ENCODE data around the gene PABPN1L. TPM values are rescaled to one million over a fixed set of nuclear protein-coding genes. Genes with fewer than 3 reads are reported as not detected.
A peak's percentile ranks its signal among the peaks of the same experiment; 100 is the strongest.

The PABPN1L gene
- total and polyA plus RNA-seq, 2 of the 13 experiments (the other 11 are each of a cell fraction or from before 2014, with no cell fraction given): not detected

- TF ChIP-seq ZSCAN20 (CRISPR knock-in tag; IDR thresholded peaks at IDR 0.05; ENCODE audit: borderline replicate concordance) (0 out of 2 replicates have a peak, but pooled peaks have one; percentile 38), SALL1 (CRISPR knock-in tag; IDR thresholded peaks at IDR 0.05) (0 out of 2 replicates have a peak, but pooled peaks have one; percentile 15), SNAPC4 (CRISPR knock-in tag; IDR thresholded peaks at IDR 0.05) (peak; percentile 61; the same call in 1 of the 2 replicates), ZSCAN12 (CRISPR knock-in tag; IDR thresholded peaks at IDR 0.05) (peak; percentile 82; the same call in 1 of the 2 replicates), BRD4 (CRISPR knock-in tag; IDR thresholded peaks at IDR 0.05) (0 out of 2 replicates have a peak, but pooled peaks have one; percentile 24), TP53 (CRISPR knock-in tag; conservative IDR thresholded peaks at IDR 0.05) (0 out of 2 replicates have a peak, but pooled peaks have one; percentile 41), ELF1 (CRISPR knock-in tag; IDR thresholded peaks at IDR 0.05) (peak; percentile 68), RFXAP (CRISPR knock-in tag; IDR thresholded peaks at IDR 0.05; ENCODE audit: borderline replicate concordance) (0 out of 2 replicates have a peak, but pooled peaks have one; percentile 28), MAFK (conservative IDR thresholded peaks at IDR 0.05 in 1 of 2, IDR thresholded peaks at IDR 0.05 in 1 of 2; ENCODE audit: low read length in 2 of 2) (peak in 1 of 2 experiments; percentile 18; a peak in 1 of 4 replicates), ZFP62 (CRISPR knock-in tag; IDR thresholded peaks at IDR 0.05) (peak; percentile 77; the same call in 1 of the 2 replicates), ZMYM4 (CRISPR knock-in tag; IDR thresholded peaks at IDR 0.05) (no peak), ZNF143 (CRISPR knock-in tag; IDR thresholded peaks at IDR 0.05) (peak; percentile 34; the same call in 1 of the 2 replicates), ZNF20 (CRISPR knock-in tag; IDR thresholded peaks at IDR 0.05) (no peak), XBP1 (CRISPR knock-in tag; IDR thresholded peaks at IDR 0.05) (0 out of 2 replicates have a peak, but pooled peaks have one; percentile 25), ZFY (CRISPR knock-in tag; IDR thresholded peaks at IDR 0.05) (peak; percentile 25), TGIF2 (CRISPR knock-in tag; IDR thresholded peaks at IDR 0.05) (no peak), ZNF552 (CRISPR knock-in tag; IDR thresholded peaks at IDR 0.05; ENCODE audit: borderline replicate concordance) (no peak)
- TF ChIP-seq, protein P1, sequence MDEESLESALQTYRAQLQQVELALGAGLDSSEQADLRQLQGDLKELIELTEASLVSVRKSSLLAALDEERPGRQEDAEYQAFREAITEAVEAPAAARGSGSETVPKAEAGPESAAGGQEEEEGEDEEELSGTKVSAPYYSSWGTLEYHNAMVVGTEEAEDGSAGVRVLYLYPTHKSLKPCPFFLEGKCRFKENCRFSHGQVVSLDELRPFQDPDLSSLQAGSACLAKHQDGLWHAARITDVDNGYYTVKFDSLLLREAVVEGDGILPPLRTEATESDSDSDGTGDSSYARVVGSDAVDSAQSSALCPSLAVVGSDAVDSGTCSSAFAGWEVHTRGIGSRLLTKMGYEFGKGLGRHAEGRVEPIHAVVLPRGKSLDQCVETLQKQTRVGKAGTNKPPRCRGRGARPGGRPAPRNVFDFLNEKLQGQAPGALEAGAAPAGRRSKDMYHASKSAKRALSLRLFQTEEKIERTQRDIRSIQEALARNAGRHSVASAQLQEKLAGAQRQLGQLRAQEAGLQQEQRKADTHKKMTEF (CRISPR knock-in tag; IDR thresholded peaks at IDR 0.05): no peak
- TF ChIP-seq, protein P2, sequence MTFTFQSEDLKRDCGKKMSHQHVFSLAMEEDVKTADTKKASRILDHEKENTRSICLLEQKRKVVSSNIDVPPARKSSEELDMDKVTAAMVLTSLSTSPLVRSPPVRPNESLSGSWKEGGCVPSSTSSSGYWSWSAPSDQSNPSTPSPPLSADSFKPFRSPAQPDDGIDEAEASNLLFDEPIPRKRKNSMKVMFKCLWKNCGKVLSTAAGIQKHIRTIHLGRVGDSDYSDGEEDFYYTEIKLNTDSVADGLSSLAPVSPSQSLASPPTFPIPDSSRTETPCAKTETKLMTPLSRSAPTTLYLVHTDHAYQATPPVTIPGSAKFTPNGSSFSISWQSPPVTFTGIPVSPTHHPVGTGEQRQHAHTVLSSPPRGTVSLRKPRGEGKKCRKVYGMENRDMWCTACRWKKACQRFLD (CRISPR knock-in tag; IDR thresholded peaks at IDR 0.05; ENCODE audit: borderline replicate concordance): 0 out of 2 replicates have a peak, but pooled peaks have one; percentile 37
- TF ChIP-seq, protein P3, sequence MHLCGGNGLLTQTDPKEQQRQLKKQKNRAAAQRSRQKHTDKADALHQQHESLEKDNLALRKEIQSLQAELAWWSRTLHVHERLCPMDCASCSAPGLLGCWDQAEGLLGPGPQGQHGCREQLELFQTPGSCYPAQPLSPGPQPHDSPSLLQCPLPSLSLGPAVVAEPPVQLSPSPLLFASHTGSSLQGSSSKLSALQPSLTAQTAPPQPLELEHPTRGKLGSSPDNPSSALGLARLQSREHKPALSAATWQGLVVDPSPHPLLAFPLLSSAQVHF (CRISPR knock-in tag; IDR thresholded peaks at IDR 0.05): no peak
Measured at GRCh38 chr16:88901718-88902337, 35.4 kb upstream of the PABPN1L start (continued).

Measured in HepG2 (cell line).